AG04449 (cell line): ENCODE data around the gene MUC5B.

Source experiments
- CTCF ChIA-PET: fragments of 350-600 bp; formaldehyde crosslinking; extraction: SDS; loops from one replicate; lab custom pipeline; 2021; ENCODE audit warnings: antibody characterized with exemption; lab: Yijun Ruan, JAX
- POLR2A ChIA-PET: fragments of 400-600, 350-600 bp; formaldehyde crosslinking; extraction: SDS; loops from one replicate; lab custom pipeline; 2020; ENCODE audit warnings: antibody characterized with exemption, inconsistent platforms; lab: Yijun Ruan, JAX
- DNase-seq: peaks from one replicate; pipeline ENCODE4 v3.0.0-alpha.2; 2010; ENCODE audit warnings: low read depth, low spot score
- H3K4me3 ChIP-seq: 2 replicates; pipeline ENCODE4 v1.5.1; 2011; ENCODE audit warnings: low read depth, mild to moderate bottlenecking, control low read depth, low read length
- CTCF ChIP-seq: IDR thresholded peaks from one replicate; pipeline ENCODE4 v1.5.1; 2011; ENCODE audit warnings: mild to moderate bottlenecking, moderate library complexity, low read length, control low read depth, inconsistent platforms; ENCODE audit not compliant: insufficient read depth; ENCODE audit errors: missing control alignments

The MUC5B gene

GRCh38 chr11:1260023-1260501, 37.2 kb downstream of the MUC5B start:
- no peak for DNase-seq
- ChIA-PET POLR2A (no interaction called here), CTCF (no interaction called here)
- no peak for TF ChIP-seq CTCF
- H3K4me3 ChIP-seq, result no peak overlapping the region

GRCh38 chr11:1260620-1261019, 37.8 kb downstream of the MUC5B start:
- DNase-seq, result no peak

GRCh38 chr11:1261241-1262071, 38.6 kb downstream of the MUC5B start:
- TF ChIP-seq CTCF, result no peak
- CTCF ChIA-PET, result interaction anchor here (3.0 kb wide), 1 partner anchor 254 kb away, joined by 17 read pairs; no protein-coding TSS in a partner anchor
- peak overlapping the region; percentile 63; the same call in 1 of the 2 replicates for H3K4me3 ChIP-seq

More at GRCh38 chr11:1260620-1261019, 37.8 kb downstream of the MUC5B start:
- ChIA-PET POLR2A (no interaction called here), CTCF (no interaction called here)
- no peak overlapping the region for H3K4me3 ChIP-seq
- no peak for TF ChIP-seq CTCF

GRCh38 chr11:1262172-1263006, 39.5 kb downstream of the MUC5B start:
- CTCF ChIA-PET, result interaction anchor here (0.8 to 3.0 kb wide), 5 partner anchors 10 to 312 kb away, joined by 3 to 17 read pairs (median 4); partner anchors contain the start of gene TOLLIP
- DNase-seq, result peak; percentile 57
- no peak for TF ChIP-seq CTCF
- H3K4me3 ChIP-seq, result peak overlapping the region; percentile 63
- POLR2A ChIA-PET, result no interaction called here

More at GRCh38 chr11:1261241-1262071, 38.6 kb downstream of the MUC5B start:
- DNase-seq, result no peak
- POLR2A ChIA-PET, result no interaction called here

GRCh38 chr11:1263010-1263409, 40.1 kb downstream of the MUC5B start:
- TF ChIP-seq CTCF, result no peak
- peak overlapping the region; percentile 46 for H3K4me3 ChIP-seq
- POLR2A ChIA-PET, result no interaction called here
- DNase-seq, result no peak
- CTCF ChIA-PET, result interaction anchor here (1.0 to 3.0 kb wide), 4 partner anchors 13 to 312 kb away, joined by 3 to 17 read pairs (median 4); partner anchors contain the start of gene TOLLIP
